HS-27A (cell line): Measurements from ENCODE around the gene BBS9.
"Not testable (repeated sequence)": the region's sequence is repeated elsewhere in the genome, so short reads cannot be mapped to it uniquely, and the experiment has no call there.

Source experiments
- DNase-seq: peaks from one replicate; pipeline ENCODE4 v3.0.0-alpha.2; 2012; ENCODE audit warnings: low read depth, missing footprints

The BBS9 gene

DNA sequence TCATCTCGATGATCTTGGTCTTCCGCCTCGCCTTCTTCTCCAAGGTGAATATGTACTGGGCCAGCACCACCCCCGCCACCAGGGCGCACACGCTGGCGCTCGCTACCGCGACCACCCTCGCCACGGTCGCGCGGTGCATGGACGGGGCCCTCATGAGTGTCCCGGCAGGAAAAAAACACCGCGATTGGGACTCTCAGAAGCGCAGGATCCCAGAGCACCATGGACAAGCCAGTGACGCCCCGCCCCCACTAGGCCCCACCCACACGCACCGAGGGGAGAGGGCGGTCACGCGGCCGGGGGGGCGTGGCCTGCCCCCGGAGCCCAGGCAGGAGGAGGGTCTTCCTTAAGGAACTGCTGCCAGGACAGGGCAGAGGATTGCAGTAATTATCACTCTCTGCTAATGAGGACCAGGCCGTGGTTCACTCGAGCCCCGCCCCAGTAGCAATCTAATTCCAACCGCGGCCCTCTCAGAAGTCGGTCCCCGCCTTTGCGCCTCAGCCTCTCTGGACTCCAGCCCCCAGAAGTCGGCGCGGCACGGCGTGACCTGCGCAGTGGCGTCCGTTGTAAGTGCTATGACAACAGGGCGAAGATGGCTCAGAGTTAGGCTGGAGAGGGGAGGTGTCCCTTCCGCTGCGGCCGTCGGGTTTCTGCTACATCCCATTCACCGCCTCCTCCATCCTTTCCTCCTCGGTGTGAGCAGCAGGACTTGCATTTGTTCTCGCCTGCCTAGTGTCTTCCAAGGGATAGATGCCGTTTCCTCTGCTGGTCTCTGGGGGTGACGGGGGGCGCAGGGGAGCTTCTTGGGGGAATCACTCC is at the start of gene BBS9:
Gene BBS9 (plus strand): TSS at position 575 of the 816 bp plus-strand sequence. CDS start 16,689 bp downstream, outside the sequence.
- peak; percentile 71 for DNase-seq

DNA sequence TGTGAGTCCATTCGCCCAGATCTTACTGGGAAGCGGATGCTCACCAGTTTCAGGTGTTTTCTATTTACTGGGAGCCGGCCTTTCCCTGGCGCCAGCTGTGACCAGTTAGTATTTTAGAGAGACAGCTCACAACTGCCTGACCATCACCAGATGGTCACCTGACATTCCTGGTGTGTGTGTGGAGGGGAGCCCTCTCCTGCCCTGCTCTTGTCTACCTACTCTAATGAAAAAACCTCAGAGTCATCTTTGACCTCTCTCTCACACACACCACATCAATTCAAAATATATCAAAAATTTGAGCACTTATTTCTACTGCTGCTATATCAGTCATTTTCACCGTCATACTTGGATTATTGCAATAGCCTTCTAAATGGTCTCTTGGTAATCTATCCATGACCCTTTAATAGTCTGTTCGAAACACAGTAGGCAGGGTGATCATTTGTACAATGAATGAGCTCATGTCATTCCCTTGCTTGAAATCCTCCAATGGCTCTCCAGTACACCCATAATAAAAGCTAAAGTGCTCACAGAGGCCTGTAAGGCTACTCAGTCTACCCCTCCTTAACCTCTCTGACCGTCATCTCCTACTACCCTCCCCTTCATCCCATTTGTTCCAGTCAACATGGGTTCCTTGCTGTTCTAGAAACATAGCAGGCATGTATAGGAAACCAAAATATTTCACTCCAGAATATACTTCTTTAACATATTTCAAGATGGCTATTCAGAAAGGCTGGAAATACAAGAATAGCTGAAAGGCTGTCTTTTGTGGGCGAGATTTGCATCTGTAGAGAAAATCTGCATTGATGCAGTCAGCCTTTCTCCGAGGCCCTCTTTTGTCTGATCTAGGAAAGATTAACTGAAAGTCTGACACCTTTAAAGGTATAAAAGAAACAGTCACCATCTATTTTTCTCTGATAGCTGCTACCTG is 49.3 kb upstream of the BBS9 start:
- DNase-seq: no peak

GRCh38 chr7:33087356-33087755 is 42.0 kb upstream of the BBS9 start:
- no peak for DNase-seq

DNA sequence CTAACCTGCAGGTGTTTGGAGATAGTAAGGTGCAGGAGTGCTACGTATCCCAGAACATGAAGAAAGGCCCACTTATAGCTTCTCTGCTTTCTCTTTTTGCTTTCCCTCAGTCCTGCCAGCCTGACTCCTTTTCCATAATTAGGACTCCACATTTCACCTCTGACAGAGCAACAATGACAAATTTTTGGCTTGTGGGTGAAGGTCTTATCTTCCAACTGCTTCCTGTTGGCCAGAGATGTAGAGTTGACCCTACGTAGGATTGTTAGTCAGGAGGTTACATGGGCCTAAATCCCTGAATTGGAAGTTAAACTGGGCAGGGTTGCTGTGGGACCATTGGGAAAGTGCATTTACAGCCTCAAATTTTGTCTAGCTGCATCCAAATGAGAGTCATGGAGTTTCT is 41.5 kb upstream of the BBS9 start:
- DNase-seq: no peak

DNA sequence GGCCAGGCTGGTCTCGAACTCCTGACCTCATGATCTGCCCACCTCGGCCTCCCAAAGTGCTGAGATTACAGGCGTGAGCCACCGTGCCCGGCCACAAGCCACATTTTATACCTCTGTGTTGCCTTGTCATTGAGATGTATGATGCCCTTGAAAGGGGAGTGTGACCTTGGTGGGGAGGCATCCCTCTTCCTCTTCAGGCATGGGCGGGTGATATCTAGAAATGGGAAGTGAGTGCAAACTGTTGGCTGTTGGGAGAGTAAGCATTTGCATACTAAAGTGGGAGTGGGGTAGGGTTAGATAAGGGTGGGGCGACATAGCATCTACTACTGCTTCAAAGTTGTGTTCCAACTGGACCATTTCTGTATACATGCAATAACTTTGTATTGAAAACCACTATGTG is 40.2 kb upstream of the BBS9 start:
- no peak for DNase-seq

DNA sequence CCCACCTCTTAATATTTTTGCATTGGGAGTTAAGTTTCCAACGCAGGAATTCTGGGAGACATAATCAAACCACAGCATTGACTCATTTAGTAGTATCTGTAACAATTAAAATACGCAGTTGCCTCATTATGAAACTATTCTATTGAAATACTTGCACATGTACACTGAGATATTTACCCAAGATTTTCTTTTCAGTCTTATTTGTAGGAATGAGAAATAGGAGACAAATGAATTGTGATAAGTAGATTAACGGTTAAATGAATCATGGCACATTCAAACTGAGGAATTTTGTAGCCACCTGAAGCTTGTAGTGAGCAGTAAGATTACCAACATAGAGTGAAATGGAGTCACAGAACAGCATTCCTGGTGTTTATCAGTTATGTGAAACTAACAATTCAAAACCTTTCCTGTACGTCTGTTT is 38.2 kb upstream of the BBS9 start:
- DNase-seq: no peak

DNA sequence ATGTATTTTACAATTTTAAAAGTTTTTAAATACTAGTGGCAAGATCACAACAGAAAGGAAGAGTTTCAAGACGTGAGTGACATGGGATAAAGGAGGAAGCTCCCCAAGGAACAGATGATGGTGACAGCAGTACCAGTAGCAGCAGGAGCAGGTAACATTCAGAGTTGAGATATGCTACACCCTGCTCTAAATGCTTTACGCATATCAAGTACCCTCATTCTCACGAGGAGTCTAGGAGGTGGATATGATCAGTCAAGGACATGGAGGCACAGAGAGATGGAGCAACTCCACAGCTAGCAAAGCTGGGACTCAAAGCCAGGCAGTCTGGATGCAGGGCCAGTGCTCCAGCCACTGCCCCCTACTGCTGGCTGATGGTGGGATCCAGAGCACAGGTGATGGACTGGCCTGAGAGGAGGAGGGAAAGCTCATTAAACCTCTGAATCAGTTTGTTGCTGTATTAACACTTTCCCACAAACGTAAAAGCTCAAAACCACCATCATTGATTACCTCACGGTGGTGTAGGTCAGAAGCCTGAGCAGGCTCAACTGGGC is 37.6 kb upstream of the BBS9 start:
- no peak for DNase-seq

- no peak for DNase-seq
These were observed 36.1 kb upstream of the BBS9 start for GRCh38 chr7:33093266-33093665.

DNA sequence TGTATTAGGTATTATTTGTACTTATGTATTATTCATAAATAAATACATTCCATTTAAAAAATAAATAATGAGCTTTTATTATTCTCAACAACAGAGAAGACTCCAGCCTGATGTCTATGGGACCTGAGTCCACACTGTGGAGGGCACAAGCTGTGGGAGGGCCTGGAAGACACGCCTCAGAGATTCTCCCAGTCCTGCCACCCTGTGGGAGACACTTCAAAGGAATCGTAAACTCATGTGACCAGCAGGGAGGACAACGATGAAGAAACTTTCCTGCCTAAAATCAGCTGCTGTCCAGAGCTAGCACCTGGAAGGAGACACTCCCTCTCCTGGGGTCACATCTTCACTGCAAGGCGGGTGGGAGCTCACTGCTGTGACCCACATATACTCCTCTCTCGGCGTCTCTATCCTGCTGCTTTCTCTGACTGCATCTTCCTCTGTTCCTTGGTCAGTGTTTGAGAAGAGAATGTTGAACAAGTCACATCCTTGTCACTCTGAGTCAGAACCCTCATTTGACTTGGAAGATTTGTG is 34.6 kb upstream of the BBS9 start:
- not testable (repeated sequence) for DNase-seq

DNA sequence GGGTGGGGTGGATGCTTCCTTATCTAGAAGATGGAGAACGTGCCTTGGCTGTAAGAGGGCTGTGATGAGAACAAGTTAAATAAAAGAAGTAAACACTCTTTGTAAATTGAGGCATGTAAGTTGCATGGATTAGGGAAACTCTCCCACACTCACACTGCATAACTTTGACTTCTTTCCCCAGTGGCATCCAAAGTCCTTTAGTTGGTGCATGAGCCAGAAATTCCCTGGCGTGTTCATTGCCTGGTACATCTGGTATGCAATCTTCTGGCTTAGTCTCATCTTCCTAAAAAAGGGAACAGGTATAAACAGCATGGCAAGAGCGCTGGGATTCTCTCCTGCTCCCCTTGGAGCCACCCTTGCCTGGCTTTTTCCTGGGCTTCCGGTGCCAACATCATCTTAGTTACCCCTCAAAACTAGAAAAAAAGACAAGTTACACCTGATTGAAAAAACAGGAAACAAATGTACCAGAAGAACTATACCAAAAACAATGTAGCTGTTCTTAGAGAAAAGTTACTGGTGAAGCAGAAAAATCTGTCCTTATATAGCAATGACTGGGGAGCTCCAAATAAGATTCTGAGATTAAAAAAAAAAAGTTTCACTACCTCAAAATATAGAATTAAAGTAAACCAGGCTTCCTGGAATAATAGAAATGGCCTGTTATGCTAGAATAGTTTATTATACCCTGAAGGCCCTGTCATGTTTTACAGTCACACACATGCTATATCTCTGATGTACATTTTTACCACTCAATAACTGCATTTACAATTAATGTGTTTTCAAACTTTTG is 30.0 kb upstream of the BBS9 start:
- no peak for DNase-seq

DNA sequence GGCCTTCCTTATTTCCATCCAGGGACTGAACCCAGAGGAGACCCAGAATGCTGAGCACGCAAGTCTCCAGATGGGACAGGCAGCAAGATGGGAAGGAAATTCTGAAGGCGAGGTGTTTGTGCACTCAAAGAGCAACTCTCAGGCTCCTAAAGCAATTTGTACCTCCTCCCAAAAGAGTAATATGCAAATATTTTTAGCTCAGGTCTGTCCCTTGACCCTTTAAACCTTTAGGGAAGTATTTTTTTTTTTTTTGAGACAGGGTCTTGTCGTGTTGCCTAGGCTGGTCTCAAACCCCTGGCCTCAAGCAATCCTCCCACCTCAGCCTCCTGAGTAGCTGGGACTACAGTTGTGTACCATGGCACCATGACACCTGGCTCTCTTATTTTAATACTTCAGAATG is 28.6 kb upstream of the BBS9 start:
- no peak for DNase-seq

DNA sequence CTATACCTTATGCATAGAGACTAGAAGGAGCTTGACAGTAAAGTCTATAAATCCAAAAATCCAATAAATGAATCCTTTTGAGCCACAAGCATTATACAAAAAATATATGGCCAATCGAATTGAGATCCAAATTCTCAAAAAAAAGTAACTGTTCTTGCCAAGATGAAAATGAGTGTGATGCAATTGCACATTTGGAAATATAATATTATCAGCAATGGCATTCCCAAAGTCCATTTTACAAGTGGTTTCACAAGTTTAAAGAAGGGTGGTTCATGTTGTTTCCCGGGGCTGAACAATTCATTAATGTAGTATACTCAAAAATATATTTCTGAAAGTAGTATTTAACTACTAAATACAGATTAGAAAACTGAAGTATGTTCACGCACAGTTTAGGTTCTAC is 27.5 kb upstream of the BBS9 start:
- no peak for DNase-seq

- DNase-seq: no peak
These were observed 22.0 kb upstream of the BBS9 start for GRCh38 chr7:33107136-33108066.

DNA sequence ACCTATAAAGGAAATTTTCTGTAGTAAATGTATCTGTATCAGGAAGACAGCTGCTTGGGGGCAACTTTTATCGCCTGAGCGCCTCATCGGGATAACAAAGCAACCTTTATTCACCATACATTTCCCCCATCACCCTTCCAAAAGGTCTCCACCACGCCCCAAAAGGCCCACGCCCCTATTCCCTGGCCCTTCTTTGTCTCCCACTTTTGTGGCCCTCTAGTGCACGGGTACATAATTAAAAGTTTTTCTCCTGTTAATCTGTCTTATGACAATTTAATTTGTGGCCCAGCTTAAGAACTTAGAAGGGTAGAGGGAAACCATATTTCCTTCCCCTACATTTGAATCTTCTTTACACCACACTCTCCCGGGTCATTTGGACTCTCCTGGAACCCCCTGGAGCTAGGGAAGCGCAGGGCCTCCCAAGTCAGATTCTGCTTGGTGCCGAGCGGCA is 20.8 kb upstream of the BBS9 start:
- DNase-seq: no peak

- DNase-seq: no peak
These were observed 20.2 kb upstream of the BBS9 start, which contains the start of gene RP9 for GRCh38 chr7:33109005-33109757. Gene RP9 (minus strand): TSS chr7:33109404. CDS start chr7:33109372, 32 bp downstream.

- no peak for DNase-seq
These were observed 19.6 kb upstream of the BBS9 start for GRCh38 chr7:33109758-33110238.

GRCh38 chr7:33111614-33112013 is 17.8 kb upstream of the BBS9 start:
- DNase-seq: no peak

DNA sequence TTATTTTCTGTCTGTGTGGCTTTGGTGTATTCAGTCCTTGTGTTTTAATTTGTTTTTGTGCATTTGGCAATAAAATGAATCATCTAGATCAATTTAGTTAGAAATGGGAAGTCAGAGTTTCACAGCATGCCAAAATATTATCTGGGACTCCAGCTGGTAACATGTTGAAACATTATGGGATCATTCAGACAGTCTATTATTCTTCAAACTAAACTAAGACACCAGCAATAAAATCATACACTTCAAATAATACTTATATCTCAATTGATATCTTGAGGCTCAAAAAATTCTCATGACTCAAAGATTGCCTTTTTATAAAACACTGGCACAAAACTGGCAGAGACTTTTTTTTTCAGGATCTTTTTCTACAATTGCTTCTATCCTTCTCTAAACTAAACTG is 14.4 kb upstream of the BBS9 start:
- no peak for DNase-seq

DNA sequence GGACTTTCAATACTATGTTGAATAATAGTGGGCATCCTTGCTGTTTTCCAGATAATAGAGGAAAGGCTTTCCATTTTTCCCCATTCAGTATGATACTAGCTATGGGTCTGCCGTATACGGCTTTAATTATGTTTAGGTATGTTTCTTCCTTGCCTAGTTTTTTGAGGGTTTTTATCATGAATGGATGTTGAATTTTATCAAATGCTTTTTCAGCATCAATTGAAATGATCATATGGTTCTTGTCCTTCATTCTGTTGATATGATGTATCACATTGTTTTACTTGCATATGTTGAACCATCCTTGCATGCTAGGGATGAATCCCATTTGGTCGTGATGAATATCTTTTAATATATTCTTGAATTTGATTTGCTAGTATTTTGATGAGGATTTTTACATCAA is 11.0 kb upstream of the BBS9 start:
- no peak for DNase-seq
